AG09309 (cell line): ENCODE measurements around the gene TBC1D12.

Experiments used
- DNase-seq: peaks from one replicate; pipeline ENCODE4 v3.0.0-alpha.2; 2010; ENCODE audit warnings: low read depth
- H3K4me3 ChIP-seq: 2 replicates; pipeline ENCODE4 v1.5.1; 2011; ENCODE audit warnings: mild to moderate bottlenecking, low read depth, low read length, moderate library complexity; ENCODE audit not compliant: control insufficient read depth
- TF ChIP-seq, protein P1 (sequence below): IDR thresholded peaks from 2 replicates; pipeline ENCODE4 v1.5.1; 2011; ENCODE audit warnings: mild to moderate bottlenecking, low read depth, low read length, inconsistent platforms; ENCODE audit not compliant: insufficient read depth, control insufficient read depth; ENCODE audit errors: missing control alignments

Gene TBC1D12

DNA sequence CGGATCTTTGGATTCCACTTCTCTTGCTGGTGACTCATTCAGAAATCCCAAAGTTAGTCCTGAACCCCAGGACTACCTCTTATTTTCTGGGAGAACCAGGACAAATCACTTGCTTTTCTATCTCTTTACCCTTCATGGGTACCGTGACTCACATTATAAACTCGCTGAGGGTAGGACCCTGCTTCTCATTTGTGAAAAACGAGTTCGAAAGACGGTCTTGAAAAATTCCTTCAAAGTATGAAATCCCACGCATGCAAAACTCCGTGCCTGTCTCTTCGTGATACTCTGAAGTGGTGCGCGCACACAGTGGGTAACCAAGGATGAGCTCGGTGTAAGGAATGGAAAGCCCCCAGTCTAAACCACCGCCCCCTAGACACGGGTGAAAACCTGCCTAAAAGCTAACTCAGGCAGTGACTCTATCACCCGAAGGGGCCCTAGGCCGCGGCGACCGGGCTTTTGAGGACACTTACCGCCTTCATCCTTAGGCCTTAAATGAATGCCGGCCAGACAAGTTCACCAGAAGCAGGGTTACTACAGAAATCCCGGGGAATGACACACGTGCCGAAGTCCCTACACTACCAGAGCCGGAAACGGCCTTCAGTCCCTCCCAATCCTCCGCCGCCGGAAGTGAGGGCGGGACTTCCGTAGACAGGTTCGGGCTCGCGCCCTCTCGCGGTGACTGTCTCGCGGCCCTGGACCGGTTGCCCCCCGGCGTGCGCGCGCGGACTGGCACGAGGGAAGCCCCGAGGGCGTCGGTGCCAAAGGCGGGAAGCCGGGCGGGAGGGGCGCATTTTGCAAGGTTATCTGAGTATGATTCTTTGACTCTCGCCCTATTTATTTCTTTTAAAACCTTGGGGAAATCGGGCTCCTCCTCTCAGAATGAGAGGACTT lies 39.7 kb upstream of the TBC1D12 start, which contains the start of gene NOC3L:
NOC3L (minus strand) TSS at position 580 of the 891 bp plus-strand sequence; CDS start at position 479, 101 bp downstream.
- peak within 1 kb of the TSS; percentile 79 for H3K4me3 ChIP-seq
- TF ChIP-seq, protein P1, sequence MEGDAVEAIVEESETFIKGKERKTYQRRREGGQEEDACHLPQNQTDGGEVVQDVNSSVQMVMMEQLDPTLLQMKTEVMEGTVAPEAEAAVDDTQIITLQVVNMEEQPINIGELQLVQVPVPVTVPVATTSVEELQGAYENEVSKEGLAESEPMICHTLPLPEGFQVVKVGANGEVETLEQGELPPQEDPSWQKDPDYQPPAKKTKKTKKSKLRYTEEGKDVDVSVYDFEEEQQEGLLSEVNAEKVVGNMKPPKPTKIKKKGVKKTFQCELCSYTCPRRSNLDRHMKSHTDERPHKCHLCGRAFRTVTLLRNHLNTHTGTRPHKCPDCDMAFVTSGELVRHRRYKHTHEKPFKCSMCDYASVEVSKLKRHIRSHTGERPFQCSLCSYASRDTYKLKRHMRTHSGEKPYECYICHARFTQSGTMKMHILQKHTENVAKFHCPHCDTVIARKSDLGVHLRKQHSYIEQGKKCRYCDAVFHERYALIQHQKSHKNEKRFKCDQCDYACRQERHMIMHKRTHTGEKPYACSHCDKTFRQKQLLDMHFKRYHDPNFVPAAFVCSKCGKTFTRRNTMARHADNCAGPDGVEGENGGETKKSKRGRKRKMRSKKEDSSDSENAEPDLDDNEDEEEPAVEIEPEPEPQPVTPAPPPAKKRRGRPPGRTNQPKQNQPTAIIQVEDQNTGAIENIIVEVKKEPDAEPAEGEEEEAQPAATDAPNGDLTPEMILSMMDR: peak; percentile 78
- DNase-seq: peak; percentile 69

DNA sequence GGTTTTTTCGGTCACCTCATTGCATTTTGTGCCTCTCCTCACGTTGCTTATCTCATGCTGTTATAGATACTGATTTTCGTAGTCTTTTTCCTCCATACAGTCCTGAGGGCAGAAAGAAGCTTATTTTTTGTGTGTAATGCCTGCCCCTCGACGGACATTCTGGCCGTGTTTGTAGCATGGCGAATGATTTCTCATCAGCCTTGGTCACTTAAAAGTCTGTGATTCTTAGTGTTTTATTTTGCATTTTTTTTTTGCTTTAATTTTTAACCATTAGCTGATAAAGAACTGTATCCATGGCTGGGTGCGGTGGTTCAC lies 39.1 kb upstream of the TBC1D12 start:
- H3K4me3 ChIP-seq: peak overlapping the region; percentile 79
- TF ChIP-seq, protein P1: no peak

DNA sequence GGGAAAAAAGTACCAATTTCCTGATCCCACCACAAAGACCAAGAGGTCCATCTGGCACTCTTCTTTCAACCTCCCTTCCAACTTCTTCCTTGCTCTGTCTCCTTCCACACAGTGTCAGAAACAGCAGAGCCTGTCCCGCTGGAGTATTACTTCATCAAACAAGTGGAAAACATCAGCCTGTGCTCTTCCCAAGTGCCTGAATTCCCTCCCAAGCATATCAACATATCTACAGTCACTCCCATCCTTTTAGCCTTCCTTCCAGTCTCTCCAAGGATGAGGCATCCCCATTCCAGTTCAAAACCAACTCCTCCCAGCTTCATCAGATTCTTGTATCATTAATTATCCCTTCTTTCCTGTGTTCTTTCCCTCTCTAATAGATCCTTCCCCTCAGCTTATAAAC lies 37.9 kb upstream of the TBC1D12 start:
- no peak for DNase-seq
- TF ChIP-seq, protein P1: no peak
- H3K4me3 ChIP-seq: no peak overlapping the region

More for the DNA sequence above, 39.1 kb upstream of the TBC1D12 start:
- no peak for DNase-seq

DNA sequence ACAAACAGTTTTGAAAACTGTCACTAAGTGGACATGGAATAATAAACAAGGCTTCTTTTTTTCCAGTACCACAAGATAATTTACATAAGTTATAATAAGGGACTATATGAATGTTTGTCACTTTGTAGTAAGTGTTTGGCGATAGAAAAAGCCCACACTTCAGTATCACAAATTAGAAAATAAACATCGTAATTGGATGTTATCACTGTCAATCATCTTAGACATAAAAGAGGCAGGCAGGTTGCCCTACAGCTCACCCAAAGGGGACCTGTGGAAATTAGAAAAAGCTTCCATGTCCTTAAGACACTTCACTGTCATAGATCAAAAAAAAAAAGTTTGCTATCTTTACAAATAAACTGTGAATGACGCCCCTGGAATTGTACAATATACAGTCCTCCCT lies 36.0 kb upstream of the TBC1D12 start:
- DNase-seq: no peak
- H3K4me3 ChIP-seq: no peak overlapping the region
- TF ChIP-seq, protein P1: no peak

DNA sequence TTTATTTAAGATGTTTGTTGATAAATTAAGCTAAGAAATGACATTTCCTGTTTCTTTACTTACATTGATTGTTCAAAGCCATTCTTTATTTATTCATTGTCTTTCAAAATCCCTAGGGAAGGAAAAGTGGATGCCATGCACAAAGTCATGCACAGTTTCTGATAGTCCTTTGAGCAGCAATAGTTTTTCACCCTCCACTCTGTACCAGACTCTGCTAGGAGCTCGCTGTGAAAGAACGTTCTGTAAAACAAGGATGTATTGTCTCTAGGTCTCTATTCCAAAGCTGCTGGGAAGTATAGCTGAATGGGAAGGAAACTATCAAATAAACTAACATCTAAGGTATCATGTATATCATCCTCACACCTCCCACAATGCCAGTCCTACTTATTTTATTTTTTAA lies 31.8 kb upstream of the TBC1D12 start:
- no peak overlapping the region for H3K4me3 ChIP-seq
- DNase-seq: no peak
- TF ChIP-seq, protein P1: no peak

DNA sequence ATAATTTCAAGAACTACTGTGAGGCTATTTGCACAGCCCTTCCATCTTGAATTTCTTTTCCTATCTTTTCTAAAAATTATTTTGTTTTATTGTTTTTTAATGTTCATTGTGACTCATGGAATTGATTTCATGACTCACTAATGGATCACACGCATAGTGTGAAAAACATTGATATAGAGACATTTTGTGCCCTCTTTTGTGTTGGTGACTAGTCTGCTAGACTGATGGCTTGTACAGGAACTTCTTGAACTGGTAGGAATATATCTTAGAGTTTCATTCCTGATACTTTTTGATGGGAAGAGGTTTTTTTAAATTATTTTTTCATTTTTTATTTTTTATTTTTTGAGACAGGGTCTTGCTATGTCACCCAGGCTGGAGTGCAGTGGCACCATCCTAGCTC lies 27.0 kb upstream of the TBC1D12 start:
- no peak overlapping the region for H3K4me3 ChIP-seq
- TF ChIP-seq, protein P1: no peak
- DNase-seq: no peak
